Activated naive CD4-positive, alpha-beta T cell treated with anti-CD3 and anti-CD28 coated beads for 36 hours (primary cell): Measurements from ENCODE around the gene FIGN. TPM values are rescaled to one million over a fixed set of nuclear protein-coding genes. Genes with fewer than 3 reads are reported as not detected.

Source experiments
- CTCF ChIA-PET: fragments of 350-600 bp; sonication (Branson Sonifier 250); formaldehyde crosslinking; loops from one replicate; lab custom pipeline; 2021; ENCODE audit warnings: antibody characterized with exemption; lab: Charles Lee
- DNase-seq: peaks from one replicate; pipeline ENCODE4 v3.0.0-alpha.2; 2020
- H3K27ac Mint-ChIP-seq: one replicate; pipeline ENCODE4 v1.8.0; 2021; ENCODE audit warnings: mild to moderate bottlenecking, mixed read lengths
- H3K27me3 Mint-ChIP-seq: one replicate; pipeline ENCODE4 v1.8.0; 2021; ENCODE audit warnings: low read depth, mixed read lengths
- H3K36me3 Mint-ChIP-seq: one replicate; pipeline ENCODE4 v1.8.0; 2021; ENCODE audit warnings: low read depth, mixed read lengths
- H3K4me1 Mint-ChIP-seq: one replicate; pipeline ENCODE4 v1.8.0; 2021; ENCODE audit warnings: low read depth, mixed read lengths
- H3K4me3 Mint-ChIP-seq: one replicate; pipeline ENCODE4 v1.8.0; 2021; ENCODE audit warnings: mild to moderate bottlenecking, moderate library complexity, mixed read lengths
- H3K9me3 Mint-ChIP-seq: one replicate; pipeline ENCODE4 v1.8.0; 2021; ENCODE audit warnings: mixed read lengths
- intact Hi-C: fragments of 100-400 bp; cut with micrococcal nuclease; formaldehyde crosslinking; loops from one replicate; pipeline ENCODE4 v1.15.1; 2023
- total RNA-seq, 2 experiments: library from RNA; stranded (reverse); gene quantifications; one replicate each; pipeline ENCODE4 v1.2.3, GENCODE V29; 2021

The FIGN gene
- total RNA-seq, 2 experiments from 2014 or later = not detected

DNA sequence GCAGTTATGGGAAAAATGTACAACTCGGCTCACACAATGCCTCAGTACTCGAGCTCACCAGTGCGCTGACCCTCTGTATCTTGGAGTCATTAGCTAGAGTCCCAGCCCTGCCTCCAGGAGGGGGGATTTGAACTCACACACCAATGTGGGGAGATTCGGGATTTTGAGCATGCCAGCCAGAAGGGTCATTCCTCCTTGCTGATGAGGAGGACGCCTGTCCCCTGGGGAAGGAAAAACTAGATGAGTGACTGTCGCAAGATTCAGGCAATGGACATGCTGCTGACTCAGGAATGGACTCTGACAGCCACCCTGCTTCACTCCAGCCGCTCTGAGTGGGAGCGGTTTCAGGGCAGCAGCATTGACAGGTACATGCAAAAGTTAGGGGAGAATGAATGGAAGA is 20.6 kb downstream of the FIGN start:
- CTCF ChIA-PET = no interaction called here
- no peaks in the 10 kb centered on the region for H3K4me1 Mint-ChIP-seq
- H3K9me3 Mint-ChIP-seq = no peaks in the 10 kb centered on the region
- no peaks in the 10 kb centered on the region for H3K27me3 Mint-ChIP-seq
- intact Hi-C loops = no loop called here
- no peak overlapping the region for H3K27ac Mint-ChIP-seq
- H3K36me3 Mint-ChIP-seq = no peaks in the 10 kb centered on the region
- DNase-seq = no peak
- no peak overlapping the region for H3K4me3 Mint-ChIP-seq

DNA sequence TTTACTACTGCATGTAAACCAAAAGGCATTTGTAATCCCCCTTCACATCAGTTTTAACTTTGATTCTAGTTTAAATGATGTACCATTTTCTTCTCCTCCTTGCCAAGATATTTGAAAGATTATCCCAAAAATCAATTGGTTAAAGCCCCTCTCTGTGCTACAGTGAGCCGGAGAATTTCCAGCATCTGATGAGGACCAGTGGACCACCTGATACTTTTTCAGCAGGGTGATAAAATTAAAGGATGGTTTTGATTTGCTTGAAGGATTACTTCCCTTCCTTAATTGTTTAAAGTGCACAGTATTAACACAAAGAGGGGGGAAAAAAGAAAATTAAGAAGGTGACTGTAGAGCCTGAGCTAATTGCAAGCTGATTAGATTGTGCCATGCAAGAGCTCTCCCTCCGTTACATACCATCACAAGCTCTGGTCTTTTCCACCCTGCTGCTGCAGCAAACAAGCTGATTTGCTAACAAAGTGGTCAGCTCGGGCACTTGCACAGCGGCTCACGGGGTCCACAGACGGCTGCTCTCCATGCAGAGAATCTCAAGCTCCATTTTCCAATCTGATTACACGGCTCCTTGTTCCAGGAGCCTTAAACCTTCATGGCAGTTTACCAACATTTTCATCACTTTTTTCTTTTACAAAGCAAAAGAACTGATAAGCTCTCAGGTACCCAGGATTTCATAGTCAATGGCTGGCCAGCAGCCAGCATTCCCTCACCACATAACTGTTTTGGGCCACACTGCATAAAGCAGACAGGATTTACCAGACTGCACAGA is 22.1 kb downstream of the FIGN start:
- no peak overlapping the region for H3K4me3 Mint-ChIP-seq
- no peak for DNase-seq
- H3K36me3 Mint-ChIP-seq = no peaks in the 10 kb centered on the region
- H3K27me3 Mint-ChIP-seq = no peaks in the 10 kb centered on the region
- H3K27ac Mint-ChIP-seq = no peak overlapping the region
- CTCF ChIA-PET = no interaction called here
- no peaks in the 10 kb centered on the region for H3K4me1 Mint-ChIP-seq
- no peaks in the 10 kb centered on the region for H3K9me3 Mint-ChIP-seq
- intact Hi-C loops = no loop called here

DNA sequence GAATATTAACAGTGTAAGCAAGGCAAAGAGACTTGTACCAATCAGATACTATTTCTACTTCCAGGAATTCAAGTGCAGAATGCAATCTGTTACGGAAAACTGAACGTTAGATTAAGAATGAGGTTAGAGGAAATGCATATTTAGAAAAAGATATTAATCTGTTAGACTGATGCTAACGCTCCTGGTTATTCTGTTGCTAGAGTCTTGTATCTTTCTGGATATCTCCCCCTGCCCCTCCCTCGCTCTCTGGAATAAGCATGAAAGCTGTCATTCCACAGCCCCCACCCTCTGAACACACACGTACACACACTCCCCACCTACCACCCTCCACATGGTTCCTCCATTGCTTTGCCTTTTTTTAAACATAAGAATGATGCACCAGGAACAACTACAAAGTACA is 24.1 kb downstream of the FIGN start:
- Mint-ChIP-seq H3K27me3 (no peaks in the 10 kb centered on the region), H3K36me3 (no peaks in the 10 kb centered on the region), H3K9me3 (no peaks in the 10 kb centered on the region), H3K4me3 (no peak overlapping the region), H3K4me1 (no peaks in the 10 kb centered on the region), H3K27ac (no peak overlapping the region)
- DNase-seq = no peak
- CTCF ChIA-PET = no interaction called here
- intact Hi-C loops = no loop called here

DNA sequence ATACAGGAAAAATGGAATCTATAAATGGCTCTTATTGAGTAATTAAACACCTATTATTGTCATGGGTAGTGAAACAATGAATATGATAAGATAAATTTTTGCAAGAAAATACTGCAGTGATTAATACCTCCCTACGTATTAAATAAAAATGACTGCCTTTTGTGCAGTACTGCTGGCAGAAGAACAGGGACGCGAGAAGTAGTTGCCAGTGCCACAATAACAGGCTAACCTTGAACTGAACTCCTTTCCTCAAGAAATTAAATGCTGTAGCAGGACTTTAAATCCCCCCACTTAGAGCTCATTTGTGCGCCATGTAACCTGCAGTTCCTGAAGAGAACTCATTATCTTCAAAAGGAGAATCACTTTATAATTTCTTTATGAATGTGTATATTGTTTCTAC is 24.6 kb downstream of the FIGN start:
- H3K4me1 Mint-ChIP-seq = no peaks in the 10 kb centered on the region
- H3K36me3 Mint-ChIP-seq = no peaks in the 10 kb centered on the region
- DNase-seq = no peak
- H3K27me3 Mint-ChIP-seq = no peaks in the 10 kb centered on the region
- H3K27ac Mint-ChIP-seq = no peak overlapping the region
- no peaks in the 10 kb centered on the region for H3K9me3 Mint-ChIP-seq
- intact Hi-C loops = no loop called here
- H3K4me3 Mint-ChIP-seq = no peak overlapping the region
- CTCF ChIA-PET = no interaction called here

DNA sequence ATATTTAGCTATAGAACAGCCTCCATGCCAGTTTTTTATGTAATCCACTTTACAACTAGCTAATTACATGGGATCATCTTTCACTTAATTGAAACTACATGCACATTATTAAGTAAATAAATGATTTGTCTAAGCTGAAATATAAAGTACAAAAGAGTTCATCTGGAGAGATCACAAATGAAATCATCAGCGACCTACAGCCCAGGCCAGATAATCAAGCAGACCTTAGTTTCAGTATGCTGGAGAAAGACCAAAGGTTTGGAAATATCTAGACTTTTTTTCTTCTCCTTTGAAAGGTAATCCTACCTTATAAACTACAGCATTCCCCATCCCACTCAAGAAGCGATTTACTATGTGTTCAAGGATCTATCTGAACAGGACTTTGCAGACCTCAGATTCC is 26.5 kb downstream of the FIGN start:
- no peak for DNase-seq
- Mint-ChIP-seq H3K4me1 (no peaks in the 10 kb centered on the region), H3K27ac (no peak overlapping the region), H3K27me3 (no peaks in the 10 kb centered on the region), H3K36me3 (no peaks in the 10 kb centered on the region), H3K4me3 (no peak overlapping the region), H3K9me3 (no peaks in the 10 kb centered on the region)
- intact Hi-C loops = no loop called here
- CTCF ChIA-PET = no interaction called here

DNA sequence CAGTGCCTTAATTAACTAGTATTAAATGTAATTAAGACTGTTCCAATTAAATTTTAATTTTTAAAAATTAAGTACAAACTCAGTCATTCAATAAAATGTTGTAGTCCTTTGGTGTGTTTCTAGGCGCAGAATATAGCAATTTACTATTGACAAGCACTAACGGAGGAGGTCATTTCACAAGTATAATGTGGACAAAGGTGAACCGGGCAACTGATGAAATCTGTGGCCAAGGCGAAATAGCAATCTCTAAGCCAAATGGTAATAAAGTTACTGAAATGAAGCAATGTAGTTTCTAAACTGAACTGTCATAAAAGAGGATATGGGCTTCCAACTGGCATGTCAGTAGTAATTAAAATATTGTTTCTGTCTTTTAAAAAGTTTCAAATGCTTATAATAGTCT is 27.5 kb downstream of the FIGN start:
- Mint-ChIP-seq H3K4me1 (no peaks in the 10 kb centered on the region), H3K27ac (no peak overlapping the region), H3K4me3 (no peak overlapping the region), H3K9me3 (no peaks in the 10 kb centered on the region), H3K27me3 (no peaks in the 10 kb centered on the region), H3K36me3 (no peaks in the 10 kb centered on the region)
- no peak for DNase-seq
- CTCF ChIA-PET = no interaction called here
- intact Hi-C loops = no loop called here

DNA sequence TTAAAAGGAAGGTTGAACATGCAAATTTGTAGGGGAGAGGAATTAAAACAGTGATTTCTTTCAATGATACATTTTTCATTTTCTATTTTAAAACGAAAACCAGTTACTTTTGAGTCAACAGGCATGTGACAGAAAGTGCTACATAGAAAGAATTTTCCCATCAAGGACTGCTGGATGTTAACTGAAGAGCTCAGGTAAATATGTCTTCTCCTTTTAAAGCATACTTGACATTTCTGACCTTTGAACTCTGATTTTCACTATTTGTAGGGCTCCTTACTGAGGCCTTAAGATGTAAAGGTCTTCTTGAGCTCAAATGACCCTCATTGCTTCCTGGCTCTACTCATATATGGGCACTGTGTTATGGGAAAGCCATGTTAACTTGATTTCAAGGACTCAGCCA is 32.4 kb downstream of the FIGN start:
- Mint-ChIP-seq H3K27ac (no peak overlapping the region), H3K9me3 (no peaks in the 10 kb centered on the region), H3K27me3 (no peaks in the 10 kb centered on the region), H3K4me3 (no peak overlapping the region), H3K4me1 (no peaks in the 10 kb centered on the region), H3K36me3 (no peaks in the 10 kb centered on the region)
- no peak for DNase-seq
- intact Hi-C loops = no loop called here
- CTCF ChIA-PET = no interaction called here

DNA sequence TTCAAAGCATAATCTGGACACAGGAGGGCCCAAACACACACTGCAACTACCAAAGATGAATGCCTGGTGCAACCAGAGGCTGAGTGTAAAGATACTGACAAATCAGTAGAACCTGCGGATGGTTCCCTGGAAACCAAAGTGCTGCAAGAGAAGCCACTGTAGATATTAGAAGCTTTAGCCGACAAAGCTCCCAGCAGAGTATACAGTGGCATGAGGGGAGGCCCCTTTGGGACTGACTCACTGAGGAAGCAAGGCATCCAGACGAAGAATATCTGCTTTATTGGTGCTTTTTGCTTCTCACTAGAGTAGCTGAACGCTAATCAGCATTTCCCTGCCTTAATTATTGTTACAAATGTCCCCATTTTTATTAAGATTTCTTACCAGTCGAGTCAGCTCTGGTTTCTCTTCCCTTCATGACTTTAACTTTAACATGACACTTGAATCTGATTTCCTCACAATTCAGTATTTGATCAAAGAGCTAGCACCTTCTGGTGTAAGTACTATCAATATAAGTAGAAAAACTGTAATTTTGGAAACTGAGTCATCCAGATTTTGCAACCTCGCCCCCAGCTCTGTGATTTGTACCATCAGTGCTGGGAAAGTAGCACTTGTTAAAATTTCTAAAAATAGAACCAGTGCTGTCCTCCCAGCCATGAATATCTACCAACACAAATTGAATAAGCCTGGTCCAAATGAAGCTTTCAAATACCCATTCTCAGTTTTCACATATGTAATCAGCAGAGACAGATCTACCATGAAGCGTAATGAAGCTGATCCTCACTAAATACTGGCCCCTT is 34.2 kb downstream of the FIGN start:
- Mint-ChIP-seq H3K36me3 (no peaks in the 10 kb centered on the region), H3K9me3 (no peaks in the 10 kb centered on the region), H3K27me3 (no peaks in the 10 kb centered on the region), H3K4me3 (no peak overlapping the region), H3K4me1 (no peaks in the 10 kb centered on the region), H3K27ac (no peak overlapping the region)
- intact Hi-C loops = no loop called here
- CTCF ChIA-PET = no interaction called here
- DNase-seq = no peak

DNA sequence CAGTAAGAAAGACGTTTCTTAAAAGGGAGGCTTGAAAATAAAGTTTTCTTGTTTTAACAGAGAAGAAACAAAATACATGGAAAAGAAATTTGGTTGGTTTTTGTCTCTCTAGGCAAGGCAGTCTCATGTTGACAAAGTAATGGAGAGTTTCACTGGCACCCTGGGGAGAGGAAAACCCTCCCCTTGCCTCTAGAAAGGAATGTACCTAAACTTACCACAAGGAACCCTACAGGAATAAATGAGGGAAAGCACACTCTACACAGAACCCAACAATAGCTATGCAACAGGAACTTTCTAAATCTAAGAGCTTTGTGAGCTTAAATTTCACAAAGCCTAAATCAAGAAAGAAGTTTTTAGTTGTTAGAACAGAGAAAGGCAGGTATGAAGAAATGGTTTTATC is 37.0 kb downstream of the FIGN start:
- intact Hi-C loops = no loop called here
- DNase-seq = no peak
- H3K36me3 Mint-ChIP-seq = no peaks in the 10 kb centered on the region
- H3K27ac Mint-ChIP-seq = no peak overlapping the region
- no peaks in the 10 kb centered on the region for H3K27me3 Mint-ChIP-seq
- H3K4me1 Mint-ChIP-seq = no peaks in the 10 kb centered on the region
- CTCF ChIA-PET = no interaction called here
- no peaks in the 10 kb centered on the region for H3K9me3 Mint-ChIP-seq
- H3K4me3 Mint-ChIP-seq = no peak overlapping the region

DNA sequence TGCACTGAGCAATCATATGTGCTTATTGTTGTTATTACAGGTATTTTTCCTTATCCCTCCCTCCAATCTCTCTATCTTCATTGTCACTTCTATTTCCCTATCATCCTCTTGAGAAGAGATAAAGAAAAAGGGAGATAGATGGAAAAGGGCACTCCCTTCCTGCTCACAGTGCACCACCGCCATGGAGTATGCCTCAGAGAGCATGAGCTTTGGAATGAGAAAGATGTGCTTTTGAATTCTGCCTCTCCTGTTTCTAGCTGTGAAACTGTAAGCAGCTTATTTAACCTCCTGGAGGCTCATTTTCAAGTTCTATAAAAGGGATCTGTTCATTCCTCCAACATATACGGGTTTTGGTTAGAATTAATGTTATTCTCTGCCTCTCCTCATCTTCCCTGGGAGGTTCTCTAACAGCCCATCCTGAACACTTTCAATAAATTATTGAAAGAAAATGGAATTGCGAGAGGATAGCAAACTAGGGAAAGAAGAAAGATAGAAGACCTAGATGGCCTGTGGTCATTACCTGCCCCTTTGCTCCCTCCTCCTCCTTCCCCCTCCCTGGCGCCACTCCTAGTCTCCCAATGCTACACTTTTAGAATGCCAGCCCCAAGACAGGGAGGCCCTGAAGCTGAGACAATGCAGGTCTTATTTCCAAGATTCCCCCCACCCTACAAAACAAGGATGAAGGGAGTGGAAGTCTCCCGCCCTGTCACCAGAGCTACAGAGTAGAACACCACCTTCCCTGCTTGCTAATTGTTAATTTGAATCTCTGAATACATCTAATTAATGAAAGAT is 37.8 kb downstream of the FIGN start:
- H3K36me3 Mint-ChIP-seq = no peaks in the 10 kb centered on the region
- no peak overlapping the region for H3K4me3 Mint-ChIP-seq
- intact Hi-C loops = no loop called here
- no peak overlapping the region for H3K27ac Mint-ChIP-seq
- H3K4me1 Mint-ChIP-seq = no peaks in the 10 kb centered on the region
- no peaks in the 10 kb centered on the region for H3K27me3 Mint-ChIP-seq
- peaks cover 1% of the 10 kb centered on the region for H3K9me3 Mint-ChIP-seq
- CTCF ChIA-PET = no interaction called here
- no peak for DNase-seq

DNA sequence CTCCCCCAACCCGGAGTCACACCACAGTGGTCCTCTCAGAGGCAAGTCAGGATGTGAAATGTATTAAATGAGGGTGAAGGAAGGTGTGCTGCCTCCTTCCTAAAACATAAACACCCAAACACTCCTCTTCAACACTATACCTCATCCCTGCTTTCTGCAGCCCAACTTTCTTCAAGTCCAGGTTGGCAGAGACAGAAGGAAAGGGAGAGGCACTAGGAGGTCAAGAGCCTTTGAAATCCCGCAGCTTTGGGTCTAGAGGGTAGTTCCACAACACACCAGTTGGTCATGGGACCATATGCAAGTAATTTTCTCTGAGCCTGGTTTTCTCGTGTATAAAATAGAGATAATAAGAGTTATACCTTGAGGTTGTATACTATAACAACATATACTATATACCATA is 38.4 kb downstream of the FIGN start:
- peaks cover 2% of the 10 kb centered on the region for H3K9me3 Mint-ChIP-seq
- H3K27ac Mint-ChIP-seq = no peak overlapping the region
- H3K27me3 Mint-ChIP-seq = no peaks in the 10 kb centered on the region
- H3K36me3 Mint-ChIP-seq = no peaks in the 10 kb centered on the region
- H3K4me1 Mint-ChIP-seq = no peaks in the 10 kb centered on the region
- CTCF ChIA-PET = no interaction called here
- DNase-seq = no peak
- intact Hi-C loops = no loop called here
- no peak overlapping the region for H3K4me3 Mint-ChIP-seq

DNA sequence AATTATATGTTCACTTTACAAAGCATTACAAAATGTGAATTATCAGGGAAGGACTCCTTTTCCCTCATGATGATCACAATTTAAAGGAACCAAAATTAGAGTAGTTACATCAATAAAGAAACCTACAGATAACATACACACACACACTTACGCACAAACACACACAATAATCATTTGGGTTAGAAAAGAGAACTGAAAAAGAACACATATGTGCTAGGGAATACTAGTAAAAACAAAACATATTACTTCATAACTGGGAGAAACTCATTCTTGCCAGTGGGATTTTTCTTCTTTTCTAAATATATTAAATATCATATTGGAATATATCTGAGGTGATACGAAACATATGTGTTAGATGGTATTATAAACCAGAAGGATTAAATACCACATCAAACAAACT is 42.3 kb downstream of the FIGN start:
- Mint-ChIP-seq H3K36me3 (no peaks in the 10 kb centered on the region), H3K9me3 (peaks cover 2% of the 10 kb centered on the region), H3K4me1 (no peaks in the 10 kb centered on the region), H3K27ac (no peak overlapping the region), H3K4me3 (no peak overlapping the region), H3K27me3 (no peaks in the 10 kb centered on the region)
- CTCF ChIA-PET = no interaction called here
- DNase-seq = no peak
- intact Hi-C loops = no loop called here
